Type B pancreatic cell (in vitro differentiated cells): Measurements from ENCODE around the gene POMP. TPM values are rescaled to one million over a fixed set of nuclear protein-coding genes. Genes with fewer than 3 reads are reported as not detected.
"Not testable (repeated sequence)": the region's sequence is repeated elsewhere in the genome, so short reads cannot be mapped to it uniquely, and the experiment has no call there.

Source experiments
- DNase-seq: peaks from one replicate; pipeline ENCODE4 v3.0.0; 2021; ENCODE audit warnings: mixed read lengths; ENCODE audit not compliant: unreplicated experiment; ENCODE audit errors: extremely low spot score
- H3K27ac Mint-ChIP-seq: 2 replicates; pipeline ENCODE4 v1.8.0; 2021; ENCODE audit warnings: mild to moderate bottlenecking, mixed read lengths
- H3K27me3 Mint-ChIP-seq: 2 replicates; pipeline ENCODE4 v1.8.0; 2021; ENCODE audit warnings: mixed read lengths
- H3K36me3 Mint-ChIP-seq: 2 replicates; pipeline ENCODE4 v1.8.0; 2021; ENCODE audit warnings: mixed read lengths
- H3K4me1 Mint-ChIP-seq: one replicate; pipeline ENCODE4 v1.8.0; 2021; ENCODE audit warnings: mixed read lengths; ENCODE audit not compliant: unreplicated experiment
- H3K4me3 Mint-ChIP-seq: 2 replicates; pipeline ENCODE4 v1.8.0; 2021; ENCODE audit warnings: mild to moderate bottlenecking, mixed read lengths
- H3K9me3 Mint-ChIP-seq: 2 replicates; pipeline ENCODE4 v1.8.0; 2021; ENCODE audit warnings: mixed read lengths
- total RNA-seq: library from RNA; stranded (reverse); gene quantifications from 2 replicates; pipeline ENCODE4 v1.2.1, GENCODE V29; 2021; ENCODE audit warnings: low replicate concordance
- TF ChIP-seq, protein P1 (sequence below): fragments of 200-600 bp; sonication (generic); conservative IDR thresholded peaks from 2 replicates; pipeline ENCODE4 v1.5.0; 2021; ENCODE audit warnings: antibody characterized with exemption, mild to moderate bottlenecking

POMP gene
- total RNA-seq, 1 donor from 2014 or later, result 59.4 TPM

DNA sequence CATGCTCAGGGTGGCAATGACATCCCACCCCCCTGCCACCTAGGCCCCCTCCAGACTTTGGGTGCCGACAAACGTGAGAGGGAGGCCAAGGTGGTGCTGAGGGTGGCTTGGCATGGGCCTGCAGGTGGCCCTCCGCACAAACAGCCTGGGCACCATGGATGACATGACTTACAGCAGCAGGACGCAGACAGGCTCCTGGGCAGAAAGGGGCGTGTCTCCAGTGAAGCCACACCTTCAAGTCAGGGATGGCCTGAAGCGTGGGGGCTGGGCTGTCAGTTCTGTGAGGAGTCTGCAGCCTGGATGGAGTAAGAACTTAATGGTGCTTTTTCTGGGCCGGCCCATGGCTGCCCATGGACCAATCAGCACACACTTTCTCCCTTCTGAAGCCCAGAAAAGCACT lies 25.3 kb downstream of the POMP start:
- H3K27ac Mint-ChIP-seq, result no peak overlapping the region
- TF ChIP-seq, protein P1, sequence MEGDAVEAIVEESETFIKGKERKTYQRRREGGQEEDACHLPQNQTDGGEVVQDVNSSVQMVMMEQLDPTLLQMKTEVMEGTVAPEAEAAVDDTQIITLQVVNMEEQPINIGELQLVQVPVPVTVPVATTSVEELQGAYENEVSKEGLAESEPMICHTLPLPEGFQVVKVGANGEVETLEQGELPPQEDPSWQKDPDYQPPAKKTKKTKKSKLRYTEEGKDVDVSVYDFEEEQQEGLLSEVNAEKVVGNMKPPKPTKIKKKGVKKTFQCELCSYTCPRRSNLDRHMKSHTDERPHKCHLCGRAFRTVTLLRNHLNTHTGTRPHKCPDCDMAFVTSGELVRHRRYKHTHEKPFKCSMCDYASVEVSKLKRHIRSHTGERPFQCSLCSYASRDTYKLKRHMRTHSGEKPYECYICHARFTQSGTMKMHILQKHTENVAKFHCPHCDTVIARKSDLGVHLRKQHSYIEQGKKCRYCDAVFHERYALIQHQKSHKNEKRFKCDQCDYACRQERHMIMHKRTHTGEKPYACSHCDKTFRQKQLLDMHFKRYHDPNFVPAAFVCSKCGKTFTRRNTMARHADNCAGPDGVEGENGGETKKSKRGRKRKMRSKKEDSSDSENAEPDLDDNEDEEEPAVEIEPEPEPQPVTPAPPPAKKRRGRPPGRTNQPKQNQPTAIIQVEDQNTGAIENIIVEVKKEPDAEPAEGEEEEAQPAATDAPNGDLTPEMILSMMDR, result no peak
- no peaks in the 10 kb centered on the region for H3K4me1 Mint-ChIP-seq
- no peaks in the 10 kb centered on the region for H3K36me3 Mint-ChIP-seq
- no peak for DNase-seq
- H3K4me3 Mint-ChIP-seq, result no peak overlapping the region
- H3K27me3 Mint-ChIP-seq, result no peaks in the 10 kb centered on the region
- H3K9me3 Mint-ChIP-seq, result no peaks in the 10 kb centered on the region

DNA sequence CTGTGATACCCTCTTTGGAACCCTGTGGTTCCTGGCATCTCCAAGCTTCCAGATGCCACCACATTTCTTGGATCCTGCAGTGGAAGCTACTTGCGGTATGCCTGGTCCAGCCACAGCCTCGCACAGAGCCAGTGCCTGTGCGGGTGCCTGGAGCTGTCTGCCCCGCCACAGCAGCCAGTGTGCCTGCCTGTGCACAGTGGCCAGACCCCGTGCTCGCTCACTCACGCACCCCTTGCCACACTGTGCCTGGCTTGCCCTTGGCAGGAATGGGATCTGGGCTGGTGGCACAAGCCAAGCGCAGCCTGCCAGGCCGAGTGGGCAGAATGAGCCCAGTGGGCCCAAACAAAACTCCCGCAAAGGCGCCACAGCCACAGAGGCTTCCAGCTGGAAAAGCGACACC lies 26.2 kb downstream of the POMP start:
- Mint-ChIP-seq H3K36me3 (no peaks in the 10 kb centered on the region), H3K4me3 (no peak overlapping the region), H3K9me3 (no peaks in the 10 kb centered on the region), H3K4me1 (no peaks in the 10 kb centered on the region), H3K27ac (no peak overlapping the region), H3K27me3 (peaks cover 6% of the 10 kb centered on the region)
- no peak for DNase-seq
- TF ChIP-seq, protein P1, result no peak

DNA sequence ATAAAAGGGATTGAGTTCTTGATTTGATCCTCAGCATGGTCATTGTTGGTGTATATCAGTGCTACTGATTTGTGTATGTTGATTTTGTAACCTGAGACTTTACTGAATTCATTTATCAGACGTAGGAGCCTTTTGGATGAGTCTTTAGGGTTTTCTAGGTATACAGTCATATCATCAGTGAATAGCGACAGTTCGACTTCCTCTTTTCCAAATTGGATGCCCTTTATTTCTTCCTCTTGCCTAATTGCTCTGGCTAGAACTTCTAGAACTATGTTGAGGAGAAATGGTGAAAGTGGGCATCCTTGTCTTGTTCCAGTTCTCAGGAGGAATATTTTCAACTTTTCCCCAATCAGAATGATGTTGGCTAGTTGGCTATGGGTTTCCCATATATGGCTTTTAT lies 27.0 kb downstream of the POMP start:
- H3K27ac Mint-ChIP-seq, result no peak overlapping the region

DNA sequence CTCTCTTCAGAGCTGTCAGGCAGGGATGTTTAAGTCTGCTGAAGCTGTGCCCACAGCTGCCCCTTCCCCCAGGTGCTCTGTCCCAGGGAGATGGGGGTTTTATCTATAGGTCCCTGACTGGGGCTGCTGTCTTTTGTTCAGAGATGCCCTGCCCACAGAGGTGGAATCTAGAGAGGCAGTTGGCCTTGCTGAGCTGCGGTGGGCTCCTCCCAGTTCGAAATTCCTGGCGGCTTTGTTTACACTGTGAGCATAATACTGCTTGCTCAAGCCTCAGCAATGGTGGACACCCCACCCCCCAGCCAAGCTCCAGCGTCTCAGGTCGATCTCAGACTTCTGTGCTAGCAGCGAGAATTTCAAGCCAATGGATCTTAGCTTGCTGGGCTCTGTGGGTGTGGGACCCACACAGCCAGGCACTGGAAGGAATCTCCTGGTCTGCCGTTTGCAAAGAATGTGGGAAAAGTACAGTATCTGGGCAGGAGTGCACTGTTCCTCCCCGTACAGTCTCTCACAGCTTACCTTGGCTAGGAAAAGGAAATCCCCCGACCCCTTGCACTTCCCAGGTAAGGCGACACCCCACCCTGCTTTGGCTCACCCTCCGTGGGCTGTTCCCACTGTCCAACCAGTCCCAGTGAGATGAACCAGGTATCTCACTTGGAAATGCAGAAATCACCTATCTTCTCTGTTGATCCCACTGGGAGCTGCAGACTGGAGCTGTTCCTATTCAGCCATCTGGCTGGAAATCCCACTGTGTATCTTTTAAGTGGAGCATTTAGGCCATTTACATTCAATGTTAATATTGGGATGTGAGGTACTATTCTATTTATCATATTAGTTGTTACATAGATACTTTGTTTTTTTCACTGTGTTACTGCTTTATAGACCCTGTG lies 34.9 kb downstream of the POMP start:
- H3K4me1 Mint-ChIP-seq, DNase-seq, H3K9me3 Mint-ChIP-seq, H3K36me3 Mint-ChIP-seq, H3K27me3 Mint-ChIP-seq: not testable (repeated sequence)
- Mint-ChIP-seq H3K27ac (peak overlapping the region; percentile 61), H3K4me3 (peak overlapping the region; percentile 77)

More for the DNA sequence above, 27.0 kb downstream of the POMP start:
- no peak overlapping the region for H3K4me3 Mint-ChIP-seq
- TF ChIP-seq, protein P1, result no peak
- no peaks in the 10 kb centered on the region for H3K4me1 Mint-ChIP-seq
- H3K27me3 Mint-ChIP-seq, result peaks cover 6% of the 10 kb centered on the region
- H3K36me3 Mint-ChIP-seq, result no peaks in the 10 kb centered on the region
- H3K9me3 Mint-ChIP-seq, result no peaks in the 10 kb centered on the region
- no peak for DNase-seq

DNA sequence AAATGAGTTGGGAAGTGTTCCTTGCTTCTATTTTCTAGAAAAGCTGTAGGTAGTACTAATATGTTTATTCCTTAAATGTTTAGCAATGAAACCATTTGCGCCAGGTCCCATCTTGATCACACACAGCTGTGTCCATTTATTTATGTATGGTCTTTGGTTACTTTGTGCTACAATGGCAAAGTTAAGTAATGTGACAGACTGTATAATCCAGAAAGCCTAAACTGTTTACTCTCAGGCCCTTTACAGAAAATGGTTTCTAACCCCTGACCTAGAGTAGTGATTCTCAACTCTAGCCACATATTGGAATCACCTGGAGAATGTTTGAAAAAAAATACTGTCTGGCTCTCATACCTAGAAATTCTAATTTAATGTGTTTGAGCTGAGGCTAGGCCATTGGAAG lies 38.5 kb downstream of the POMP start:
- Mint-ChIP-seq H3K27me3 (no peaks in the 10 kb centered on the region), H3K4me1 (no peaks in the 10 kb centered on the region), H3K9me3 (peaks cover 4% of the 10 kb centered on the region), H3K36me3 (no peaks in the 10 kb centered on the region), H3K4me3 (no peak overlapping the region), H3K27ac (no peak overlapping the region)
- DNase-seq, result no peak
- TF ChIP-seq, protein P1, result no peak

DNA sequence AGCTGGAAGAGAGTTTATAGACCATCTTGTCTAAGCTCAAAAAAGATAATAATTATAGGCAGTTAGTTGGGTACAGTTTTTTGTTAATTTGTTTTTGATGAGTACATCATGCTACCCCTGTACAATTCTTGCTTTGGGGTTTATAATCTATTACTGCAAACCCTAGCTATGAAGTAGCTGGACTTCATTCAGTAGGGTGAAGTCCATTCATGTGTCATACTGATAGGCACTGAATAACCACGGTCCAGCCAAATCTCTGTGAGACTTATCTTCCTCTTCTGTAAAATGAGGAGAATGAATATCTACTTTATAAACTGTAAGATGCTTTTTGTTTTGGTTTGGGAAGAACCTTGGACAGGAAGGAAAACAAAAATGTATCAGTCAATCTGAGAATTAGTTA lies 40.3 kb downstream of the POMP start:
- TF ChIP-seq, protein P1, result no peak
- H3K4me3 Mint-ChIP-seq, result no peak overlapping the region

More for the DNA sequence above, 40.3 kb downstream of the POMP start:
- H3K36me3 Mint-ChIP-seq, result no peaks in the 10 kb centered on the region
- H3K27ac Mint-ChIP-seq, result no peak overlapping the region
- H3K27me3 Mint-ChIP-seq, result no peaks in the 10 kb centered on the region
- H3K4me1 Mint-ChIP-seq, result no peaks in the 10 kb centered on the region
- no peak for DNase-seq
- H3K9me3 Mint-ChIP-seq, result no peaks in the 10 kb centered on the region
